ENCODE data around the gene FBL.
A peak's percentile ranks its signal among the peaks of the same experiment; 100 is the strongest.

The FBL gene

GRCh38 chr19:39875401-39875864 lies 29.3 kb upstream of the FBL start:
- DNase-seq, result peak in 1 of 3 experiments; percentile 13

- DNase-seq, result no peak
Measured at GRCh38 chr19:39874404-39874803, 28.2 kb upstream of the FBL start.

- no peak for DNase-seq
Measured at GRCh38 chr19:39873385-39873784, 27.2 kb upstream of the FBL start.

GRCh38 chr19:39871886-39872866 lies 26.0 kb upstream of the FBL start:
- no peak for DNase-seq

- no peak for DNase-seq
Measured at GRCh38 chr19:39871362-39871761, 25.2 kb upstream of the FBL start.

GRCh38 chr19:39870171-39870971 lies 24.2 kb upstream of the FBL start:
- peak; percentile 84 to 92 (median 88) for DNase-seq

- DNase-seq, result no peak
Measured at GRCh38 chr19:39867952-39868351, 21.8 kb upstream of the FBL start.

GRCh38 chr19:39867133-39867532 lies 21.0 kb upstream of the FBL start:
- no peak for DNase-seq

GRCh38 chr19:39865953-39866352 lies 19.8 kb upstream of the FBL start:
- no peak for DNase-seq

GRCh38 chr19:39865186-39865585 lies 19.0 kb upstream of the FBL start:
- DNase-seq, result no peak

GRCh38 chr19:39864118-39864517 lies 17.9 kb upstream of the FBL start:
- DNase-seq, result no peak

- no peak for DNase-seq
Measured at GRCh38 chr19:39858541-39858940, 12.4 kb upstream of the FBL start.

GRCh38 chr19:39852882-39853281 lies 6.7 kb upstream of the FBL start:
- DNase-seq, result no peak

- no peak for DNase-seq
Measured at GRCh38 chr19:39850892-39851291, 4.7 kb upstream of the FBL start.

- no peak for DNase-seq
Measured at GRCh38 chr19:39848392-39848791, 2.2 kb upstream of the FBL start.

- DNase-seq, result no peak
Measured at GRCh38 chr19:39847525-39847924, 1.3 kb upstream of the FBL start.

- no peak for DNase-seq
Measured at GRCh38 chr19:39846678-39847486, 703 bp upstream of the FBL start.

- peak; percentile 8 to 59 (median 57) for DNase-seq
Measured at GRCh38 chr19:39845584-39845932, 621 bp downstream of the FBL start.

- DNase-seq, result no peak
Measured at GRCh38 chr19:39845172-39845571, 1.0 kb downstream of the FBL start.

- peak; percentile 3 to 52 (median 30) for DNase-seq
Measured at GRCh38 chr19:39843919-39844793, 2.0 kb downstream of the FBL start.

GRCh38 chr19:39842693-39843435 lies 3.3 kb downstream of the FBL start:
- no peak for DNase-seq

Data from NCI-H1417 (cell line).